K562 (cell line): ENCODE data around the gene ZNF586. TPM values are rescaled to one million over a fixed set of nuclear protein-coding genes. Genes with fewer than 3 reads are reported as not detected.

Source experiments
- CBFA2T2 ChIP-seq: fragments of 450-650 bp; conservative IDR thresholded peaks from 2 replicates; pipeline ENCODE4 v1.6.1; 2017; ENCODE audit warnings: mild to moderate bottlenecking
- CTBP1 ChIP-seq: fragments of 450-650 bp; IDR thresholded peaks from 2 replicates; pipeline ENCODE4 v1.6.1; 2016; ENCODE audit warnings: borderline replicate concordance
- EP300 ChIP-seq: IDR thresholded peaks from 2 replicates; pipeline ENCODE4 v1.6.1; 2012; ENCODE audit warnings: low read length, improper control_type of control experiment
- ESRRB ChIP-seq: fragments of 250-450 bp; sonication (Bioruptor Pico); IDR thresholded peaks from 2 replicates; pipeline ENCODE4 v1.5.0; 2020; ENCODE audit warnings: mild to moderate bottlenecking, moderate library complexity, borderline replicate concordance
- FOSL1 ChIP-seq: fragments of 200-800 bp; sonication (Bioruptor generic); conservative IDR thresholded peaks from 2 replicates; pipeline ENCODE4 v1.6.1; 2016; ENCODE audit warnings: missing genetic modification characterization, missing compliant biosample characterization
- FOXA1 ChIP-seq: fragments of 450-650 bp; IDR thresholded peaks from 2 replicates; pipeline ENCODE4 v1.6.1; 2016; ENCODE audit warnings: mild to moderate bottlenecking, borderline replicate concordance
- HDAC3 ChIP-seq: fragments of 450-650 bp; IDR thresholded peaks from 2 replicates; pipeline ENCODE4 v1.6.1; 2018; ENCODE audit warnings: borderline replicate concordance, mild to moderate bottlenecking, moderate library complexity; ENCODE audit not compliant: partially characterized antibody
- KDM2B ChIP-seq: fragments of 250-450 bp; sonication (Bioruptor Pico); IDR thresholded peaks from 2 replicates; pipeline ENCODE4 v1.8.0; 2021; ENCODE audit warnings: mild to moderate bottlenecking, moderate library complexity
- MYBL2 ChIP-seq, 2 experiments: fragments of 450-650 bp in 1 of 2; sonication (generic) in 1 of 2; formaldehyde crosslinking in 1 of 2; IDR thresholded peaks; 2 replicates each; pipeline versions ENCODE4 v1.6.1 to v1.8.1; 2017 to 2022; ENCODE audit warnings: borderline replicate concordance in 1 of 2, inconsistent platforms in 1 of 2, low read depth in 1 of 2, mild to moderate bottlenecking in 1 of 2, missing genetic modification reagents in 1 of 2, moderate library complexity in 1 of 2
- NBN ChIP-seq: fragments of 450-650 bp; IDR thresholded peaks from 2 replicates; pipeline ENCODE4 v1.6.1; 2016; ENCODE audit warnings: low read depth, mild to moderate bottlenecking
- PHF21A ChIP-seq: fragments of 450-650 bp; IDR thresholded peaks from 2 replicates; pipeline ENCODE4 v1.6.1; 2017; ENCODE audit warnings: low read depth, borderline replicate concordance
- POLR2G ChIP-seq: fragments of 200-400 bp; formaldehyde crosslinking; IDR thresholded peaks from 2 replicates; pipeline ENCODE4 v1.6.1; 2017; ENCODE audit warnings: low read depth, mild to moderate bottlenecking, antibody characterized with exemption, low read length, moderate library complexity
- PTRF ChIP-seq: fragments of 450-650 bp; IDR thresholded peaks from 2 replicates; pipeline ENCODE4 v1.6.1; 2016; ENCODE audit warnings: mild to moderate bottlenecking, missing genetic modification characterization, missing compliant biosample characterization
- RAD51 ChIP-seq: fragments of 450-650 bp; IDR thresholded peaks from 2 replicates; pipeline ENCODE4 v1.7.1; 2016; ENCODE audit warnings: low read depth, mild to moderate bottlenecking, borderline replicate concordance
- RBM34 ChIP-seq: fragments of 200-400 bp; formaldehyde crosslinking; IDR thresholded peaks from 2 replicates; pipeline ENCODE4 v1.6.1; 2018; ENCODE audit warnings: low read length, borderline replicate concordance; ENCODE audit not compliant: insufficient read depth
- TEAD4 ChIP-seq, 2 experiments: sonication (generic) in 1 of 2; formaldehyde crosslinking in 1 of 2; IDR thresholded peaks; 2 replicates each; pipeline versions ENCODE4 v1.6.1 to v1.8.0; 2012 to 2022; ENCODE audit warnings: borderline replicate concordance in 1 of 2, inconsistent platforms in 1 of 2, low read length in 1 of 2, mild to moderate bottlenecking in 1 of 2, missing genetic modification reagents in 1 of 2
- ZNF133 ChIP-seq: fragments of 250-450 bp; sonication (Bioruptor Pico); IDR thresholded peaks from 2 replicates; pipeline ENCODE4 v1.4.0; 2020; ENCODE audit warnings: mild to moderate bottlenecking
- ZNF212 ChIP-seq: fragments of 450-650 bp; formaldehyde crosslinking; IDR thresholded peaks from 2 replicates; pipeline ENCODE4 v1.4.0; 2020; ENCODE audit warnings: mild to moderate bottlenecking
- ZNF311 ChIP-seq: fragments of 250-450 bp; sonication (Bioruptor Pico); IDR thresholded peaks from 2 replicates; pipeline ENCODE4 v1.4.0; 2020; ENCODE audit warnings: mild to moderate bottlenecking, moderate library complexity
- polyA plus RNA-seq, 8 experiments: library from polyadenylated mRNA; depleted of rRNA in 4 of 8; stranded (reverse) in 5 of 8; unstranded in 3 of 8; fragments of >200 nt; fragmentation: Nextera tagmentation in 2 of 8; fragmentation: Illumina TruSeq in 1 of 8; extraction: Ambion mirVana in 2 of 8; extraction: Trizol in 1 of 8; gene quantifications; 2 replicates each; pipeline versions ENCODE4 v1.2.1 to v1.2.3, GENCODE V29; 2011 to 2014; ENCODE audit warnings: inconsistent platforms in 1 of 8, missing spikeins in 1 of 8
- total RNA-seq, 7 experiments: library from RNA; depleted of rRNA in 6 of 7; stranded (reverse); fragments of >200 nt in 6 of 7; fragmentation: Illumina TruSeq in 2 of 7; extraction: Trizol in 2 of 7; gene quantifications; 2 replicates each; pipeline versions ENCODE4 v1.2.1 to v1.2.3, GENCODE V29; 2011 to 2021; ENCODE audit warnings: low replicate concordance in 1 of 7
- TF ChIP-seq, protein P1 (sequence below), 3 experiments: IDR thresholded peaks in 2 of 3; conservative IDR thresholded peaks in 1 of 3; 2 replicates each; pipeline ENCODE4 v1.5.1; 2011 to 2012; ENCODE audit warnings: low read length in 3 of 3, mild to moderate bottlenecking in 3 of 3, control low read depth in 2 of 3, improper control_type of control experiment in 1 of 3, inconsistent platforms in 1 of 3, low read depth in 1 of 3, mixed read lengths in 1 of 3, moderate library complexity in 1 of 3; ENCODE audit not compliant: insufficient read depth in 2 of 3
- TF ChIP-seq, protein P2 (sequence below): fragments of 450-650 bp; formaldehyde crosslinking; IDR thresholded peaks from 2 replicates; pipeline ENCODE4 v1.4.0; 2020; ENCODE audit warnings: mild to moderate bottlenecking
- TF ChIP-seq, protein P3 (sequence below): sonication (generic); formaldehyde crosslinking; IDR thresholded peaks from 2 replicates; pipeline ENCODE4 v1.4.0; 2020; ENCODE audit warnings: mild to moderate bottlenecking, missing genetic modification reagents

The ZNF586 gene
- total and polyA plus RNA-seq, 9 of the 15 experiments (the other 6 are each of a cell fraction or from before 2014, with no cell fraction given), result 2.5 to 12.6 (median 8.4) TPM

- no peak for TF ChIP-seq TEAD4 (IDR thresholded peaks at IDR 0.05; ENCODE audit: low read length)
- TF ChIP-seq TEAD4 (CRISPR knock-in tag; IDR thresholded peaks at IDR 0.05; ENCODE audit: borderline replicate concordance), result no peak
- no peak for TF ChIP-seq CTBP1
- TF ChIP-seq EP300, result 0 out of 2 replicates have a peak, but pooled peaks have one; percentile 4
- TF ChIP-seq CBFA2T2, result no peak
- TF ChIP-seq ZNF212 (CRISPR knock-in tag), result no peak
- no peak for TF ChIP-seq PHF21A
- peak; percentile 75 for TF ChIP-seq POLR2G
- no peak for TF ChIP-seq FOSL1 (tag)
- TF ChIP-seq ESRRB (CRISPR knock-in tag), result no peak
- TF ChIP-seq HDAC3, result no peak
- TF ChIP-seq PTRF (tag), result no peak
- no peak for TF ChIP-seq NBN
- TF ChIP-seq ZNF311 (CRISPR knock-in tag), result no peak
- TF ChIP-seq, protein P1, sequence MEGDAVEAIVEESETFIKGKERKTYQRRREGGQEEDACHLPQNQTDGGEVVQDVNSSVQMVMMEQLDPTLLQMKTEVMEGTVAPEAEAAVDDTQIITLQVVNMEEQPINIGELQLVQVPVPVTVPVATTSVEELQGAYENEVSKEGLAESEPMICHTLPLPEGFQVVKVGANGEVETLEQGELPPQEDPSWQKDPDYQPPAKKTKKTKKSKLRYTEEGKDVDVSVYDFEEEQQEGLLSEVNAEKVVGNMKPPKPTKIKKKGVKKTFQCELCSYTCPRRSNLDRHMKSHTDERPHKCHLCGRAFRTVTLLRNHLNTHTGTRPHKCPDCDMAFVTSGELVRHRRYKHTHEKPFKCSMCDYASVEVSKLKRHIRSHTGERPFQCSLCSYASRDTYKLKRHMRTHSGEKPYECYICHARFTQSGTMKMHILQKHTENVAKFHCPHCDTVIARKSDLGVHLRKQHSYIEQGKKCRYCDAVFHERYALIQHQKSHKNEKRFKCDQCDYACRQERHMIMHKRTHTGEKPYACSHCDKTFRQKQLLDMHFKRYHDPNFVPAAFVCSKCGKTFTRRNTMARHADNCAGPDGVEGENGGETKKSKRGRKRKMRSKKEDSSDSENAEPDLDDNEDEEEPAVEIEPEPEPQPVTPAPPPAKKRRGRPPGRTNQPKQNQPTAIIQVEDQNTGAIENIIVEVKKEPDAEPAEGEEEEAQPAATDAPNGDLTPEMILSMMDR (IDR thresholded peaks at IDR 0.05 in 2 of 3, conservative IDR thresholded peaks at IDR 0.05 in 1 of 3; ENCODE audit: insufficient read depth in 2 of 3, low read depth in 1 of 3, low read length in 3 of 3), result no peak
- no peak for TF ChIP-seq FOXA1
- TF ChIP-seq, protein P2, sequence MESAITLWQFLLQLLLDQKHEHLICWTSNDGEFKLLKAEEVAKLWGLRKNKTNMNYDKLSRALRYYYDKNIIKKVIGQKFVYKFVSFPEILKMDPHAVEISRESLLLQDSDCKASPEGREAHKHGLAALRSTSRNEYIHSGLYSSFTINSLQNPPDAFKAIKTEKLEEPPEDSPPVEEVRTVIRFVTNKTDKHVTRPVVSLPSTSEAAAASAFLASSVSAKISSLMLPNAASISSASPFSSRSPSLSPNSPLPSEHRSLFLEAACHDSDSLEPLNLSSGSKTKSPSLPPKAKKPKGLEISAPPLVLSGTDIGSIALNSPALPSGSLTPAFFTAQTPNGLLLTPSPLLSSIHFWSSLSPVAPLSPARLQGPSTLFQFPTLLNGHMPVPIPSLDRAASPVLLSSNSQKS (CRISPR knock-in tag), result no peak
- TF ChIP-seq RBM34, result no peak
- TF ChIP-seq, protein P3, sequence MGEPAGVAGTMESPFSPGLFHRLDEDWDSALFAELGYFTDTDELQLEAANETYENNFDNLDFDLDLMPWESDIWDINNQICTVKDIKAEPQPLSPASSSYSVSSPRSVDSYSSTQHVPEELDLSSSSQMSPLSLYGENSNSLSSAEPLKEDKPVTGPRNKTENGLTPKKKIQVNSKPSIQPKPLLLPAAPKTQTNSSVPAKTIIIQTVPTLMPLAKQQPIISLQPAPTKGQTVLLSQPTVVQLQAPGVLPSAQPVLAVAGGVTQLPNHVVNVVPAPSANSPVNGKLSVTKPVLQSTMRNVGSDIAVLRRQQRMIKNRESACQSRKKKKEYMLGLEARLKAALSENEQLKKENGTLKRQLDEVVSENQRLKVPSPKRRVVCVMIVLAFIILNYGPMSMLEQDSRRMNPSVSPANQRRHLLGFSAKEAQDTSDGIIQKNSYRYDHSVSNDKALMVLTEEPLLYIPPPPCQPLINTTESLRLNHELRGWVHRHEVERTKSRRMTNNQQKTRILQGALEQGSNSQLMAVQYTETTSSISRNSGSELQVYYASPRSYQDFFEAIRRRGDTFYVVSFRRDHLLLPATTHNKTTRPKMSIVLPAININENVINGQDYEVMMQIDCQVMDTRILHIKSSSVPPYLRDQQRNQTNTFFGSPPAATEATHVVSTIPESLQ, result peak; percentile 49; the same call in 1 of the 2 replicates
- no peak for TF ChIP-seq ZNF133
- no peak for TF ChIP-seq RAD51
- no peak for TF ChIP-seq KDM2B (CRISPR knock-in tag)
- no peak for TF ChIP-seq MYBL2 (IDR thresholded peaks at IDR 0.05; ENCODE audit: low read depth)
- no peak for TF ChIP-seq MYBL2 (CRISPR knock-in tag; IDR thresholded peaks at IDR 0.05; ENCODE audit: borderline replicate concordance)
Observed at GRCh38 chr19:57746580-57747471, 22.6 kb upstream of the ZNF586 start, which contains the start of gene ZNF776 (continued).
